ELF-1 (cell line): ENCODE measurements around the gene TAPBPL.

ENCODE experiments used
- DNase-seq: peaks from one replicate; pipeline ENCODE4 v3.0.0-alpha.2; 2016; ENCODE audit warnings: low read depth, low spot score

The TAPBPL gene

DNA sequence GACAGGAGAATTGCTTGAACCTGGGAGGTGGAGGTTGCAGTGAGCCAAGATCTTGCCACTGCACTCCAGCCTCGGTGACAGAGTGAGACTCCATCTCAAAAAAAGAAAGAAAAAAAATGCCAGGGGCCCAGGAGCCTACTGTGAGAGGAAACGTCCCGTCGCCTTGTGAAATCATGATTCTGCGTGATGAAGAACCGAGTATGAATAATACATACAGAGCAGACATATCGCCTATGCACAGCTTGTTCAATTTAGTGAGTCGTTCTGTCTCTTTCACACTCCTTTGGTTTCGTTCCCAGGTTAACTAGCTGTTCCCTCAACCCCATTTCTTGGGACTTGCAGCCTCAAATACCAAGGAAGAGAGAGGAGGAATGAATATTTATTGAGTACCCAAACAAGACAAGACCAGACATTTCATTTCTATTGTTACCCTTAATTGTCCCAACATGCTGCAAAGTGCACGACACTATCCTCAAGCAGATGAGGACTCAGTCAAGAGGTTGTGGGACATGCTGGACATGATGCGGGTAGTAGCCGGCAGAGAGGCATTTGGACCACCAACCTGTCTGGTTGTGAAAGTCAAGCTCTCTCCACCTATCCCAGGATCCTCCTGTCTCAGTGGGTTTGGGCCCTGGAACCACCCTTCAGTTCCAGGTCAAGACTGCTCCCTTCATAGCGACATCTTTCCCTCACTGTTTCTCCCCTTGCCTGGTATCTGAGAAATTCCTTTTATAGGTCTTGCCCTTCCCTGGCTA lies 15.7 kb upstream of the TAPBPL start:
- no peak for DNase-seq

DNA sequence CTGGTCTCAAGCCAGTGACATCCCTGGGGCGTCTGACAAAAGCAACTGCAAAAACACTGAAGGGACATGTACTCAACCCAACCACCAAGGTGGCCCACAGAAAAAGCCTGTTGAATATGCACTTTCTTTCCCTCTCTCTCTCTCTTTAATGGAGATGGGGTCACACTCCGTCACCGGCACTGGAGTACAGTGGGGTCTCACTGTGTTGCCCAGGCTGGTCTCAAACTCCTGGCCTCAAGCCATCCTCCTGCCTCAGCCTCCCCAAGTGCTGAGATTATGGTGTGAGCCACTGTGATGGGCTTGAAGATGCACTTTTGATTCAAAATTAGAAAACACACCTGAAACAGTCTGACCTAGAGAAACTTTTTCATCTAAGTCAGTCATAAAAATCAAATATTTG lies 14.3 kb upstream of the TAPBPL start:
- no peak for DNase-seq

DNA sequence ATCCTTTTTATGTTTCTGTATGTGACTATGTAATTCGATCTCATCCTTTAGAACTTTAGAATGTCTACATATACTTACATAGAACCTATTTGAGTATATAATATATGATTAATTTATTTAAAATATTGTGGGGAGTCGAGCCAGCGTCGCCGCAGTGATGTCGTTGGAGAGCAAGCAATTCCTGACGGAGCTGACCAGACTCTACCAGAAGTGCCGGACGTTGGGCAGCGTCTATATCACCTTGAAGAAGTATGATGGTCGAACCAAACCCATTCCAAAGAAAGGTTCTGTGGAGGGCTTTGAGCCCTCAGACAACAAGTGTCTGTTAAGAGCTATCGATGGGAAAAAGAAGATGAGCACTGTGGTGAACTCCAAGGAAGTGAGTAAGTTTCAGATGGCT lies 13.5 kb upstream of the TAPBPL start:
- no peak for DNase-seq

DNA sequence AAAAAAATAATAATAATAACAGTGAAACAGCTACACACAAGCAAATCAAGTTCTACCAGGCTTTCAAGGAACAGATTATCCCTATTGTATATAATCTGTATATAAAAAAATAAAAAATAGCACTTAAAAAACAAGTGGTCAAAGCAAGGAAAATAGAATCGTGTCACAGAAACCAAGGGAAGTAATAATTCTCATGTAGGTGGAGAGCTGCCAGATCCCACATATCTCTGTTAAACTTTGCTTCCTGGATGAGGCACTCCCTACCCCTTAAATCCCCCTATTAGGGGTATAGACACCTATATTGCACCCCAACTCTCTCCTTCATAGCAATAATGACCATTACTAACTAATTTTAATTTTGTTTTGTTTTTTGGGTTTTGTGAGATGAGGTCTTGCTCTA lies 11.5 kb upstream of the TAPBPL start:
- DNase-seq = no peak

DNA sequence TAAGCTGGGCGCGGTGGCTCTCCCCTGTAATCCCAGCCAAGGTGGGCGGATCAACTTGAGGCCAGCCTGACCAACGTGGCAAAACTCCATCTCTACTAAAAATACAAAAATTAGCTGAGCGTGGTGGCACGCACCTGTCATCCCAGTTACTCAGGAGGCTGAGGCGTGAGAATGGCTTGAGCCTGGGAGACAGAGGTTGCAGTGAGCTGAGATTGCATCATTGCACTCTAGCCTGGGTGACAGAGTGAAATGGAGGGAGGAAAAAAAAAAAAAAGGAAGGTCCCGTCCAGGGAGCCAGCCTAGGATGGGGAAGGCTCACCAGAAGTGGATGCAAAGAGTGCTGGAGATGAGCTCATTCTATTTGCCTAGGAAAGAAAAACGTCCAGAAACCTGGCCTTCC lies 9.0 kb upstream of the TAPBPL start:
- DNase-seq = no peak

DNA sequence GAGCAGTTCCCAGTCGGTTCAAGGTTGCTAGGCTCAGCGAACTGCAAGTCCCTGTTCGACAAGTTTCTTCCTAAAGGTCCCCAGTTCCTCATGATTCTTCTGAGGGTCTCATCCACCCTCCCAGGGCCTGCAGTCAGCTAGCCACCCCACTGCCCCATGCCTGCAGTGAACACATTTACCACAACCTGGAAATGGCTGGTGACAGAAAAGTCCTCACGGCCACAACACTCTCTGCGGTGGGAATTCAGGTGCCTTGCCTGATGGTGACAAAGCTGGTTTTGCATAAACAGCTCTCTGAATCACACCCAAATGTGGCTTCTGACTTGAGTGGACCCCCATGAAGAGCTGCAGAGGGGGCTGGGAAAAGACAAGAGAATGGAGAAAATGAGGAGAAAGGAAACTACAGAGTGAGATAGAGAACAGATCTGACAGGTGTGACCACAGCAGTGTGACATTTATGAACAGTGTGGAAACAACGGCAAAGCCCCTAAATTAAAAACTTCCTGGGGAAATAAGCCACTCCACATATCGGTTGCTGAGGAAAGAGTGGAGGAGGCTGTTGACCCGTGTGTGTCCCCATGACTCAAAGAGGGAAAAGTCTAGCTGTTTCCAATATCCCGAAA lies 8.4 kb upstream of the TAPBPL start:
- no peak for DNase-seq

DNA sequence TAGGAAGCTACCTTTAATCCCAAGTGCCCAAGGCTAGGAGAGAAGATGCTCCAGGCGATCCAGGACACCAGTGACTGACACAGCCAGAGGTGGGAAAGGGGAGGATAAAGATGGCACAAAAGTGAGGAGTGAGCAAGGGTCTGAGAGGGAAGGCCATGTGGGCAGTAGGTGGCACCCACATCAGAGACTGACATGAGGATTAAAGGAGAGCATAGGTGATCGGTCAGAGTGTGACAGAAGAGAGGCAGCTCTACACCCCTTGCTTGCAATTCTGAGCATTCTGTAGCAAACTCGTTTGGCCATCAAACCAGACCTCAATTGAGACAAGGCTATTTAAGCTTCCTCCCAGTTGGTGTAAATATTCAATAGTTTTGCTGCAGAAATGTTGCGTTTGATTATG lies 7.8 kb upstream of the TAPBPL start:
- no peak for DNase-seq

DNA sequence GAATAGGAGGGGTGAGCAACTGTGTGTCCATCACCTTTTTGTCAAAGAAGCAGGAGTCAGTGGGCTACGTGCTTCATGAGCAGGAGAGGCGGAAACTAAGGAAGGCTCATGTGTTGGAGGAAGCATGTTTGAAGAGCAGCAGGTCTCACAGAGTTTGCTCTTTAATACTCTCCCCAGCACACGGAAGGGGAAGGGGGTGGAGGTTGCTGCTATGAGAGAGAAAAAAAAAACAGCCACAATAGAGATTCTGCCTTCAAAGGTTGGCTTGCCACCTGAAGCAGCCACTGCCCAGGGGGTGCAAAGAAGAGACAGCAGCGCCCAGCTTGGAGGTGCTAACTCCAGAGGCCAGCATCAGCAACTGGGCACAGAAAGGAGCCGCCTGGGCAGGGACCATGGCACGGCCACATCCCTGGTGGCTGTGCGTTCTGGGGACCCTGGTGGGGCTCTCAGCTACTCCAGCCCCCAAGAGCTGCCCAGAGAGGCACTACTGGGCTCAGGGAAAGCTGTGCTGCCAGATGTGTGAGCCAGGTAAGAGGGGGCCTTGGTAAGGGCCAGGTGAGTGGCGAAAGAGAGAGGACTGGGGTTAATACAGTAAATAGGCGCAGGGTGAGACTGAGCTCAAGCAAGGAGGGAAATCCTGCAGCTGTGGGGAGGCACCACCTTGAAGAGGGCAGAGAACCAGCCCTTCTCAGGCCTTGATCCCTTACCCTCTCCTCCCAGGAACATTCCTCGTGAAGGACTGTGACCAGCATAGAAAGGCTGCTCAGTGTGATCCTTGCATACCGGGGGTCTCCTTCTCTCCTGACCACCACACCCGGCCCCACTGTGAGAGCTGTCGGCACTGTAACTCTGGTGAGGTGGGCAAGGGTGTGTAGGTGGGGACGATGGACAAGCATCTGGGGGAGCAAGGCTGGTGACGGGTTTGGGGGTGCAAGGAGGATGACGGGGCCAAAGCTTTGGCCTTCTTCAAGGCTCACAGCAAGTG lies 6.8 kb upstream of the TAPBPL start, which contains the start of gene CD27:
Gene CD27 (plus strand): TSS at position 252 of the 985 bp plus-strand sequence. CDS start 141 bp downstream, at position 393.
- DNase-seq = no peak

DNA sequence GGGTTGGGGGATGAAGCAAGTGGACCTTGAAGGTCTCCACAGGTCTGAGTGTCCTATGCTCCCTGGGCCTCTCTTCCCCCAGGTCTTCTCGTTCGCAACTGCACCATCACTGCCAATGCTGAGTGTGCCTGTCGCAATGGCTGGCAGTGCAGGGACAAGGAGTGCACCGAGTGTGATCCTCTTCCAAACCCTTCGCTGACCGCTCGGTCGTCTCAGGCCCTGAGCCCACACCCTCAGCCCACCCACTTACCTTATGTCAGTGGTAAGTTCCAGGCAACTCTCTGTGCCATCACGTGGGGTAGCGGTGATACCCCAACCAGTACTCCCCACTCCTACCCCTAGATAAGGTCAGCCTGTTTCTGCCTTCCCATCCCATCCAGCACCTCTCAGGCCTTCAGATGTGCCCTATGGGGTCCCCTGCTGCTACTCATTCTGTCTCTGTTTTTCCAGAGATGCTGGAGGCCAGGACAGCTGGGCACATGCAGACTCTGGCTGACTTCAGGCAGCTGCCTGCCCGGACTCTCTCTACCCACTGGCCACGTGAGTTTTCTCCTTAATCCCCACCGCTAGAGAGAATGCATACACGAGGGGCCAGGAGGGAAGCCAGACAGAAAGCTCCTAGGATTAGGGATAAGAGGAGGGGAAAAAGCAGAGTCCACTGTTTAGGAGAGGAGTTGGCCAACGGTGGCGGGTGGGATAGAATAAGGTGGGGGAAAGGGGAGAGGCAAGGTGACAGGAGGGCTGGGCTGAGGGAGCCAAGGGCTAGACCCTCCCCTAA lies 1.6 kb upstream of the TAPBPL start:
- DNase-seq = no peak

DNA sequence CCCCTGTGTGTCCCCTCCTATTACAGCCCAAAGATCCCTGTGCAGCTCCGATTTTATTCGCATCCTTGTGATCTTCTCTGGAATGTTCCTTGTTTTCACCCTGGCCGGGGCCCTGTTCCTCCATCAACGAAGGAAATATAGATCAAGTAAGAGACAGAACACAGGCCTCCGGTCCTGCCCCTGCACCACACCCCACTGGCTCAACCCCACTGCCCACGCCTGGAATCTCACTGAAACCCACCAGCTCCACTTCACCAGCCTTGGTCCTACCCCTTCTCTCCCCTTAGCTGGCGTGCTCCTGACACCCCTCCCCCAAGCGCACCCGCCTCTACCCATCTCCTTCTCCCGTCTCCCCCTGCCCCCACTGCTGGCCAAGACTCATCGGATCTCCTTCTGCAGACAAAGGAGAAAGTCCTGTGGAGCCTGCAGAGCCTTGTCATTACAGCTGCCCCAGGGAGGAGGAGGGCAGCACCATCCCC lies 934 bp upstream of the TAPBPL start:
- no peak for DNase-seq

DNA sequence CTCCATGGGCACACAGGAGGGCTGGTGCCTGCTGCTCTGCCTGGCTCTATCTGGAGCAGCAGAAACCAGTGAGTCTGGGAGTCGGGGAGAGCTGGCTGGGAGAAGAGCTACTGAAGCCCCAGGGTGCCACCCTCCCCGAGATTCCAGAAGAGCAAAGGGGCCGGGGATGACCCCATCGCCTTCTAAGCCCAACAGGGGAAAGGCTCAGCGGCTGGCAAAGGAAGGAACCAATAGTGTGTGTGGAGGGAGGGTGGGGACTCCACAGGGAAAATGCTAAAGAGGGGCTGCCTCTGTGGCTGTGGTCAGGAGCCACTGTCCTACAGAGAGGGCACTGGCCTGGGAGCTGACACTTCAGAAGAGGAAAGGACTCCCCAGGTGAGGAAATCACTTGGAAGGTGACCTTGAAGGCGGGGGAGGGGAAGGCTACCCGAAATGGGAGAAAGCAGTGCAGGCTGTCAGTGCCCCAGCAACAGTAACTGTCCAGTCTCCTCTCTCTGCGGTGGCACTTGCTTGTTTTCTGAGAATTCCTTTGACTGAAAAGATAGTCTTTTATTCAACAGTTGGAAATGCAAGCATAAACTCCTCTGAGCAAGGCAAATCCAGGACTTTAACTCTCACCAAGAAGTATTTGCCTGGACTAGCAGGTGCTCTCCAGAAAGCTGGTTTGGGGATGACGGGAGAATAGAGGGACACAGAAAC lies 552 bp downstream of the TAPBPL start:
- no peak for DNase-seq

DNA sequence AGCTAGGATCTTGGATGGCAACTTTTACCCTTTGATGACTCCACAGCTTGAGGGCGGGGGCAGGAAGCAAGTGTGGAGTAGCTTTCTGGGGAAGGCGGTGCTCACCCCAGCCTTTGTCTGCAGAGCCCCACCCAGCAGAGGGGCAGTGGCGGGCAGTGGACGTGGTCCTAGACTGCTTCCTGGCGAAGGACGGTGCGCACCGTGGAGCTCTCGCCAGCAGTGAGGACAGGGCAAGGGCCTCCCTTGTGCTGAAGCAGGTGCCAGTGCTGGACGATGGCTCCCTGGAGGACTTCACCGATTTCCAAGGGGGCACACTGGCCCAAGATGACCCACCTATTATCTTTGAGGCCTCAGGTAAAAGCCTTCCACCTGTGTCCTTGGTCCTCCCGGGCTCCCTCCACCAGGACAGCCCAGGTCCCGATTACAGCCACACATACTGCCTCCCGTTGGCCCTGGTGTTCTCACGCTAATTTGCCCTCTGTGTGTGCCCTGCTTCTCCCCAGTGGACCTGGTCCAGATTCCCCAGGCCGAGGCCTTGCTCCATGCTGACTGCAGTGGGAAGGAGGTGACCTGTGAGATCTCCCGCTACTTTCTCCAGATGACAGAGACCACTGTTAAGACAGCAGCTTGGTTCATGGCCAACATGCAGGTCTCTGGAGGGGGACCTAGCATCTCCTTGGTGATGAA lies 1.2 kb downstream of the TAPBPL start:
- no peak for DNase-seq

DNA sequence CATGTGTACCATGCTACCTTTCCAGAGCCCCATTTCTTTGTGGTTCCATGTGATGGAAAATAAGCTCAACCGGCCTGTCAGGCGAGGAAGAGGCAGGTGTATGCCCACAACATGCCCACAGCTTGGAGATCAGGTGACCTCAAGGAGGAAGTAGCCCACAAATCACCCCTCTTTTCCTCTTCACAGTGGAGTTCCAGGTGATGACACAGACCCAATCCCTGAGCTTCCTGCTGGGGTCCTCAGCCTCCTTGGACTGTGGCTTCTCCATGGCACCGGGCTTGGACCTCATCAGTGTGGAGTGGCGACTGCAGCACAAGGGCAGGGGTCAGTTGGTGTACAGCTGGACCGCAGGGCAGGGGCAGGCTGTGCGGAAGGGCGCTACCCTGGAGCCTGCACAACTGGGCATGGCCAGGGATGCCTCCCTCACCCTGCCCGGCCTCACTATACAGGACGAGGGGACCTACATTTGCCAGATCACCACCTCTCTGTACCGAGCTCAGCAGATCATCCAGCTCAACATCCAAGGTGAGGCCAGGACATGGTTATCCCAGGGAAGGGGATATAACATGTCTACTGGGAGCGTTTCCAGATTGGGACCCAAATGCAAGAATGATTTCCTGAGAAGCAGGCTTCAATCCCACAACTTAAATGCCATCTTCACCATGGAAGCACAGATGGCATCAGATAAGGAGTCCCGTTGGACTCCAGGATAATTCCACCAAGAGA lies 5.5 kb downstream of the TAPBPL start:
- DNase-seq = no peak

DNA sequence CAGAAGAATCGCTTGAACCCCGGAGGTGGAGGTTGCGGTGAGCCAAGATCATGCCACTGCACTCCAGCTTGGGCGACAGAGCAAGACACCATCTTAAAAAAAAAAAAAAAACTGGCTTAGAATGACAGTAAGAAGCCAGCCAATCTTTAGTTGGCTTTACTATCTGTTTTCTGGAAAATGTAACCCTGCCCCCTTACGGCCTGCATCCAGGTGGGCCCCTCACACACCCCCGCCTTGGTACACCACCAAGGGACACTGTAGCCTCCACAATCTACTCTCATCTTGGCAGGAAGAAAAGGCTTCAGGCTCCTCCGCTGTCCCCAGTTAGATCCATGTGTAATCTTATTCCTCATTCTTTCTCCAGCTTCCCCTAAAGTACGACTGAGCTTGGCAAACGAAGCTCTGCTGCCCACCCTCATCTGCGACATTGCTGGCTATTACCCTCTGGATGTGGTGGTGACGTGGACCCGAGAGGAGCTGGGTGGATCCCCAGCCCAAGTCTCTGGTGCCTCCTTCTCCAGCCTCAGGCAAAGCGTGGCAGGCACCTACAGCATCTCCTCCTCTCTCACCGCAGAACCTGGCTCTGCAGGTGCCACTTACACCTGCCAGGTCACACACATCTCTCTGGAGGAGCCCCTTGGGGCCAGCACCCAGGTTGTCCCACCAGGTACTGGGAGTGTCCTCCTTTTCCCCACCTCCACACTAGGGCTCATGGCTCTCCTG lies 6.6 kb downstream of the TAPBPL start:
- DNase-seq = no peak

DNA sequence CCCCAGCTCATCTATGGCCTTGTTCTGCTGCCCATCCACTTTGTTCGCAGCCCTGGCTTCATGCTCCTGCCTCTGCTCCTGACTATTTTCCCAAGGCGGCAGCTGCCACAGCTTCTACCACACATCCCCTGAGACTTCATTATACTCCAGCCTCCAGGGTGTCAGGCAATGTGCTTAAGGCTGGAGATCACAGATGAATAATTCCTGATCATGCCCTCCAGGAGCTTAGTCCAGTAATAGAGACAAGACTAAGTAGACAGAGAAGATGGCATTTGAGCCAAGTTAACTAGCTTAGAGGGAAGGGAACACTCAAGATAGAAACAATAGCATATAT lies 7.1 kb downstream of the TAPBPL start:
- DNase-seq = no peak

DNA sequence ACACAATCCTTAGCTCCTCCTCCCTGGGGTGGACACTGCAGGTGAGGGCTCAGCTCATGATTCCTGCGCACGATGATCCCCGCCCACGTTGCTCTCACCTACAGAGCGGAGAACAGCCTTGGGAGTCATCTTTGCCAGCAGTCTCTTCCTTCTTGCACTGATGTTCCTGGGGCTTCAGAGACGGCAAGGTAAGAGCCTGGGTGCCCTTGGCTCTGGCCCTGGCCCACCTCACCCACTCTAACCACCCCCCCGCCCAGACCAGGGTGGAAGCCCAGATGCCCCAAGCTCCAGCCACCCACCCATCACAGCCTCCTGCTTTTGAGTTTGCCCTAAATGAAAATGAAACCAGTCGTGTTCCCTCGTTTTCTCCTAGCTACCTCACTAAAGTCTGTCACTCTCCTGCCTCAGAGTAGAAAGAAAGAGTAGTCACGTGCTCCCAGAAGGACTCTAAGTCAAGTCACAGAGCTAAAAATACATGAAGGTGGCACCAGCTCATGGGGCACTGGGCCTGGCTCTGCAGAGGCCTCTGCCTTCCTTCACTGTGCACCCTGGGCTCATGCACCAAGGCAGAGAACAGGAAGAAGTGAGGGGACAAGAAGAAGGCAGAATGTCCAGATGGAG lies 9.0 kb downstream of the TAPBPL start:
- no peak for DNase-seq

DNA sequence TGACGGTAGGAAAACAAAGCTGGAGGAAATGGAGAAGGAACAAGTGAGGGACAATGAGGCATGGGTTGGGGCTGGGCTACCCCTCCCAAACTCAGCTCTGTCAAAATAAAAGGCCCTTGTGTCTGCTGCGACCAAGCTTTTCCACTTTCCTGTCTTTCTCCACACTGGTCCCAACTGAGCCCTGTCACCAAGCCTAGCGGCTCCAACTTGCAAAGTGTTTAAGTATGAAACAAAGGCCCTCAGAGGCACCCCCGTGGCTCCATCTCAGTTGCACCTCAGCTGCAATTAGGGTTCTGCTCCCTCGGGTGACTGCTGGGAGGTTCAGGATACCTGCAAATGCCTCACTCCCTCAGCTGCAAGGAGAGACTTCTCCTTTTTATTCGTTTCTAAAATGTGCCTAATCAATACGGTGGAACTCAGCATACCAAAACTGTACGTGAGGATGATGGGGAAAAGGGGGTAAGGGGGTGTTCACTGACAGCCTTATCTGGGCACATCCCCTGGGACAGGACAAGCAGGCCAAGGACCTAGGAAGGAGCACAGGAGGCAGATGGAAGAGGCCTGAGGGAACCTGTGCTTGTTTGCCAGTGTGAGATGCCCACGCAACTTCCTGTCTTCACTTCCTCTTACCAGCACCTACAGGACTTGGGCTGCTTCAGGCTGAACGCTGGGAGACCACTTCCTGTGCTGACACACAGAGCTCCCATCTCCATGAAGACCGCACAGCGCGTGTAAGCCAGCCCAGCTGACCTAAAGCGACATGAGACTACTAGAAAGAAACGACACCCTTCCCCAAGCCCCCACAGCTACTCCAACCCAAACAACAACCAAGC lies 9.8 kb downstream of the TAPBPL start:
- no peak for DNase-seq
